Lower leg skin (tissue), 3 donors: ENCODE results near the gene AKT1S1.

Experiments
- CTCF ChIP-seq, 3 donors: fragments of 450-650 bp; IDR thresholded peaks; one replicate each; pipeline ENCODE4 v1.5.1; 2016; ENCODE audit warnings: antibody characterized with exemption in 3 of 3, mild to moderate bottlenecking in 3 of 3, moderate library complexity in 2 of 3
- POLR2A ChIP-seq, 2 donors: fragments of 450-650 bp; IDR thresholded peaks; one replicate each; pipeline ENCODE4 v1.6.1; 2016 to 2017; ENCODE audit warnings: antibody characterized with exemption in 2 of 2, mild to moderate bottlenecking in 1 of 2, moderate library complexity in 1 of 2

GRCh38 chr19:49857838-49858087, 19.4 kb downstream of the AKT1S1 start:
- TF ChIP-seq CTCF (IDR thresholded peaks at IDR 0.05): no peak
- no peak for TF ChIP-seq POLR2A (IDR thresholded peaks at IDR 0.05)
